HCT116 (cell line): ENCODE data around the gene WDR90. TPM values are rescaled to one million over a fixed set of nuclear protein-coding genes. Genes with fewer than 3 reads are reported as not detected.

ENCODE experiments used
- ATAC-seq: fragments of 200-7000 bp; cut with Tn5 transposase; 2 replicates; pipeline ENCODE4 v1.9.1; 2020; ENCODE audit warnings: mild to moderate bottlenecking, moderate library complexity
- BruUV-seq: library from RNA; stranded (reverse); fragments of 400-500 nt; replicated peaks from 2 replicates; lab custom pipeline; 2021; lab: Mats Ljungman, UMichigan
- CTCF ChIA-PET: fragments of 300-600 bp; sonication (Branson Sonifier 250); formaldehyde crosslinking; loops from one replicate; lab custom pipeline; 2021; ENCODE audit warnings: antibody characterized with exemption; lab: Charles Lee
- POLR2A ChIA-PET: fragments of 300-600, 350-600 bp; sonication (Branson Sonifier 250); formaldehyde crosslinking; loops from one replicate; lab custom pipeline; 2021; ENCODE audit warnings: antibody characterized with exemption; lab: Charles Lee
- RAD21 ChIA-PET, 2 experiments: fragments of 300-600 bp; sonication (Branson Sonifier 250); formaldehyde crosslinking; loops; one replicate each; lab custom pipeline; 2023; ENCODE audit warnings: low total read pairs in 2 of 2; ENCODE audit not compliant: uncharacterized antibody in 2 of 2, unreplicated experiment in 2 of 2, low non-redundant PET in 1 of 2; lab: Charles Lee
- DNase-seq: peaks from one replicate; pipeline ENCODE4 v3.0.0-alpha.2; 2010; ENCODE audit warnings: low read depth, low spot score
- H2AFZ ChIP-seq: fragments of 200-600 bp; shearing (Covaris generic), sonication (generic); 2 replicates; pipeline ENCODE4 v1.6.1; 2017; ENCODE audit warnings: low read depth, mixed run types, mixed read lengths, antibody characterized with exemption, low read length; ENCODE audit not compliant: poor library complexity, severe bottlenecking
- H3K27ac ChIP-seq: 2 replicates; pipeline ENCODE4 v1.5.1; 2012; ENCODE audit warnings: low read depth, low read length
- H3K27me3 ChIP-seq: fragments of 200-600 bp; sonication (generic); 2 replicates; pipeline ENCODE4 v1.6.1; 2016; ENCODE audit warnings: mixed run types, low read length, mixed read lengths; ENCODE audit not compliant: insufficient read depth
- H3K36me3 ChIP-seq, 2 experiments: fragments of 200-500 bp in 1 of 2; fragments of 200-600 bp in 1 of 2; sonication (Bioruptor generic) in 1 of 2; sonication (generic) in 1 of 2; 2 replicates each; pipeline versions ENCODE4 v1.5.1 to v1.6.1; 2014 to 2016; ENCODE audit warnings: low read length in 2 of 2, inconsistent platforms in 1 of 2, mixed read lengths in 1 of 2, mixed run types in 1 of 2; ENCODE audit not compliant: insufficient read depth in 2 of 2, control insufficient read depth in 1 of 2
- H3K4me1 ChIP-seq, 2 experiments: fragments of 200-600 bp in 1 of 2; sonication (generic) in 1 of 2; 2 replicates each; pipeline versions ENCODE4 v1.5.1 to v1.6.1; 2012 to 2017; ENCODE audit warnings: low read length in 2 of 2, inconsistent platforms in 1 of 2, mild to moderate bottlenecking in 1 of 2, mixed read lengths in 1 of 2, mixed run types in 1 of 2, moderate library complexity in 1 of 2; ENCODE audit not compliant: insufficient read depth in 2 of 2, control insufficient read depth in 1 of 2
- H3K4me2 ChIP-seq: fragments of 200-600 bp; sonication (generic); 2 replicates; pipeline ENCODE4 v1.6.1; 2017; ENCODE audit warnings: mixed run types, low read length, mixed read lengths
- H3K4me3 ChIP-seq, 2 experiments: fragments of 200-600 bp in 1 of 2; sonication (generic) in 1 of 2; replicated peaks in 1 of 2; 2 replicates each; pipeline ENCODE4 v1.5.1; 2011 to 2016; ENCODE audit warnings: low read length in 2 of 2, control low read depth in 1 of 2, low read depth in 1 of 2, mild to moderate bottlenecking in 1 of 2, mixed read lengths in 1 of 2, mixed run types in 1 of 2
- H3K79me2 ChIP-seq: fragments of 200-600 bp; sonication (generic); 2 replicates; pipeline ENCODE4 v1.6.1; 2017; ENCODE audit warnings: mild to moderate bottlenecking, mixed run types, low read length, moderate library complexity, mixed read lengths; ENCODE audit not compliant: insufficient read depth
- H3K9ac ChIP-seq: fragments of 200-600 bp; sonication (generic); 2 replicates; pipeline ENCODE4 v1.6.1; 2016; ENCODE audit warnings: low read length, mixed read lengths
- H3K9me2 ChIP-seq: fragments of 200-600 bp; sonication (generic), shearing (Covaris generic); 2 replicates; pipeline ENCODE4 v1.6.1; 2017; ENCODE audit warnings: mixed run types, mild to moderate bottlenecking, moderate library complexity; ENCODE audit not compliant: insufficient read depth
- H3K9me3 ChIP-seq, 2 experiments: fragments of 200-500 bp in 1 of 2; fragments of 200-600 bp in 1 of 2; sonication (Bioruptor generic) in 1 of 2; sonication (generic) in 1 of 2; 2 replicates each; pipeline ENCODE4 v1.6.1; 2014 to 2017; ENCODE audit warnings: low read length in 2 of 2, mixed read lengths in 2 of 2, inconsistent platforms in 1 of 2, low read depth in 1 of 2, mild to moderate bottlenecking in 1 of 2, mixed run types in 1 of 2, moderate library complexity in 1 of 2; ENCODE audit not compliant: control insufficient read depth in 1 of 2, insufficient read depth in 1 of 2
- H4K20me1 ChIP-seq: fragments of 200-600 bp; sonication (generic), shearing (Covaris generic); 2 replicates; pipeline ENCODE4 v1.6.1; 2017; ENCODE audit warnings: mixed run types, mild to moderate bottlenecking, moderate library complexity; ENCODE audit not compliant: insufficient read depth
- ATF3 ChIP-seq: IDR thresholded peaks from 2 replicates; pipeline ENCODE4 v1.6.1; 2012
- CBX3 ChIP-seq: IDR thresholded peaks from 2 replicates; pipeline ENCODE4 v1.6.1; 2012; ENCODE audit warnings: low read depth
- EGR1 ChIP-seq: IDR thresholded peaks from 2 replicates; pipeline ENCODE4 v1.6.1; 2012; ENCODE audit warnings: low read depth
- ELF1 ChIP-seq: IDR thresholded peaks from 2 replicates; pipeline ENCODE4 v1.6.1; 2012; ENCODE audit warnings: low read depth, borderline replicate concordance
- EZH2 ChIP-seq: fragments of 200-600 bp; sonication (generic); IDR thresholded peaks from 2 replicates; pipeline ENCODE4 v1.6.1; 2017; ENCODE audit warnings: antibody characterized with exemption, mixed run types
- JUND ChIP-seq: IDR thresholded peaks from 2 replicates; pipeline ENCODE4 v1.6.1; 2012
- POLR2A ChIP-seq: IDR thresholded peaks from 2 replicates; pipeline ENCODE4 v1.7.0; 2011; ENCODE audit warnings: borderline replicate concordance; ENCODE audit not compliant: insufficient read depth, insufficient read length; ENCODE audit errors: extremely low read depth
- POLR2AphosphoS5 ChIP-seq: IDR thresholded peaks from 2 replicates; pipeline ENCODE4 v1.6.1; 2011; ENCODE audit warnings: mild to moderate bottlenecking, low read depth, low read length, moderate library complexity
- SIN3A ChIP-seq: IDR thresholded peaks from 2 replicates; pipeline ENCODE4 v1.6.1; 2012; ENCODE audit warnings: low read depth
- SP1 ChIP-seq: IDR thresholded peaks from 2 replicates; pipeline ENCODE4 v1.6.1; 2012; ENCODE audit warnings: low read depth
- SRF ChIP-seq: IDR thresholded peaks from 2 replicates; pipeline ENCODE4 v1.6.1; 2012; ENCODE audit warnings: low read depth
- ZBTB33 ChIP-seq: IDR thresholded peaks from 2 replicates; pipeline ENCODE4 v1.6.1; 2011; ENCODE audit warnings: mild to moderate bottlenecking, low read length, moderate library complexity; ENCODE audit not compliant: insufficient replicate concordance; ENCODE audit errors: extremely low read depth
- ZFX ChIP-seq: fragments of 450-650 bp; IDR thresholded peaks from 2 replicates; pipeline ENCODE4 v1.6.1; 2017
- ZNF274 ChIP-seq: fragments of 200-500 bp; sonication (Bioruptor generic); IDR thresholded peaks from 2 replicates; pipeline ENCODE4 v1.6.1; 2014; ENCODE audit warnings: mild to moderate bottlenecking, low read depth, low read length, inconsistent platforms
- intact Hi-C: fragments of 100-400 bp; cut with micrococcal nuclease; formaldehyde crosslinking; loops from 2 replicates; pipeline ENCODE4 v1.10.0; 2022
- total RNA-seq: library from RNA; stranded (reverse); gene quantifications from one replicate; pipeline ENCODE4 v1.2.1, GENCODE V29; 2021; ENCODE audit not compliant: unreplicated experiment
- TF ChIP-seq, protein P1 (sequence below): IDR thresholded peaks from 2 replicates; pipeline ENCODE4 v1.6.1; 2012

WDR90 gene
- total RNA-seq, 1 experiment from 2014 or later = 73.7 TPM

GRCh38 chr16:635573-636205 is 13.5 kb upstream of the WDR90 start:
- H3K9me2 ChIP-seq = no peaks in the 10 kb centered on the region
- RAD21 ChIA-PET = no interaction called here
- peak overlapping the region; percentile 72 for H3K27ac ChIP-seq
- H2AFZ ChIP-seq = no peak overlapping the region
- ATAC-seq = peak; percentile 2; the same call in 1 of the 2 replicates
- H3K9me3 ChIP-seq = no peaks in the 10 kb centered on the region
- H3K4me2 ChIP-seq = peak overlapping the region; percentile 76
- H3K36me3 ChIP-seq = no peaks in the 10 kb centered on the region
- intact Hi-C loops = no loop called here
- peaks cover 3 to 15% of the 10 kb centered on the region in 2 experiments; a peak in 3 of 4 replicates for H3K4me1 ChIP-seq
- H3K79me2 ChIP-seq = peaks cover 15% of the 10 kb centered on the region; the same call in 1 of the 2 replicates
- TF ChIP-seq SIN3A (no peak), ZFX (peak; percentile 78), POLR2AphosphoS5 (no peak), ZNF274 (no peak), ATF3 (no peak), JUND (no peak)
- H3K27me3 ChIP-seq = no peaks in the 10 kb centered on the region
- no peaks in the 10 kb centered on the region for H4K20me1 ChIP-seq
- POLR2A ChIA-PET = interaction anchor here (1.0 kb wide), 1 partner anchor 108 kb away, joined by 4 read pairs; the partner anchor contains the start of gene CAPN15
- H3K4me3 ChIP-seq = peak overlapping the region; percentile 61 to 67
- peak overlapping the region; percentile 81 for H3K9ac ChIP-seq
- no TSS peak for BruUV-seq
- DNase-seq = no peak
- CTCF ChIA-PET = interaction anchor here (1.4 kb wide), 1 partner anchor 25 kb away, joined by 3 read pairs; no protein-coding TSS in a partner anchor

DNA sequence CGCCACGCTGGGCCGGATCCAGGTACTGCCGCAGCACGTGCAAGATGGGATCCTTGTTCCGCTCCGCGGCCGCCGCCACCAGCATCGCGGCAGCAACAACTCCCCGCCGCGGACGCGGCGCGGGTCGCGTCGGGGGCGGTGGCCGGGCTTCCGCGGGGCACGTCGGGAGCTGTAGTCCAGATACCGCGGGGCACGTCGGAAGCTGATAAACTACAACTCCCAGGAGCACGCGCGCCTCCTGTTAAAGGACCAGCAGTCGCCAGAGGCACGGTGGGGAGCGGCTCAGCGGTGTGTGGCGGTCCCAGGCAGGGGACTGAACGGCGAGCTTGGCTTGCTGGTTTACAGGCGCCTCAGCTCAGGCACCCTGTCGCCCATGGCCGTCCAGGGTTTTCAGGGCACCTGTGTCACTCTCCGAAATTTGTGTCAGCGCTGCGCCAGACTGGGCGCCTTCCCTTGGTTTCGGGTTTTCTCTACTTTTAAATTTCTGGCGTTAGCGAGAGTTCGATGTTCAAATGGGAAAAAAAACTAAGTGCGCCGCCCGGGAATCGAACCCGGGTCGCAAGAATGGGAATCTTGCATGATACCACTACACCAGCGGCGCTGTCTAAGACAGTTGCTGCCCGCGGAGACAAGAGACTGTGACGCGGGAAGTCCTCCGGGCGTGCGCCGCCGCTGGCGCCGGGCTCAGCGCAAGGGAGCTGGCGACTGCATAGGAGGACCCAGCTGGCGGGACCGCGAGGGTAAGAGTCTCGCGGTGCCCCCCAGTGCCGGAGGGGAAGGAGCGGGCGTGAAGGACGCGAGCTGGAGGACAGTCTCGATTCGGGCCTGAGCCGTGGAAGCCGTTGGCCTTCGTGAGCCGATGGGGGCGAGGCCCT is 12.7 kb upstream of the WDR90 start, which contains the start of gene METTL26:
Gene METTL26 (minus strand): TSS at position 100 of the 875 bp plus-strand sequence. CDS start 15 bp downstream, at position 85.
- peak; percentile 85 for ATAC-seq
- H3K9me2 ChIP-seq = no peaks in the 10 kb centered on the region
- H3K4me1 ChIP-seq = peaks cover 0 to 13% of the 10 kb centered on the region in 2 experiments; a peak in 3 of 4 replicates
- H2AFZ ChIP-seq = no peak within 1 kb of the TSS
- DNase-seq = peak; percentile 63
- ChIA-PET POLR2A (interaction anchor here (1.0 to 1.1 kb wide), 2 partner anchors 109 to 235 kb away, joined by 3 to 4 read pairs; partner anchors contain the start of genes CAPN15 and DECR2), CTCF (interaction anchor here (1.4 kb wide), 1 partner anchor 24 kb away, joined by 3 read pairs; no protein-coding TSS in a partner anchor), RAD21 (no interaction called here)
- H3K4me3 ChIP-seq = peak within 1 kb of the TSS; percentile 61 to 67
- H3K27me3 ChIP-seq = no peaks in the 10 kb centered on the region
- no peaks in the 10 kb centered on the region for H3K9me3 ChIP-seq
- peak within 1 kb of the TSS; percentile 81 for H3K9ac ChIP-seq
- H3K79me2 ChIP-seq = peaks cover 15% of the 10 kb centered on the region; the same call in 1 of the 2 replicates
- BruUV-seq = no TSS peak
- H3K4me2 ChIP-seq = peak within 1 kb of the TSS; percentile 76
- peak within 1 kb of the TSS; percentile 72 for H3K27ac ChIP-seq
- intact Hi-C loops = no loop called here
- no peaks in the 10 kb centered on the region for H4K20me1 ChIP-seq
- H3K36me3 ChIP-seq = no peaks in the 10 kb centered on the region
- TF ChIP-seq POLR2A = peak; percentile 30
- no peak for TF ChIP-seq CBX3
- no peak for TF ChIP-seq ELF1
- TF ChIP-seq ZFX = peak; percentile 4; the same call in 1 of the 2 replicates
- peak; percentile 79 for TF ChIP-seq POLR2AphosphoS5
- no peak for TF ChIP-seq EZH2
- TF ChIP-seq EGR1 = peak; percentile 63
- no peak for TF ChIP-seq ZBTB33
- TF ChIP-seq, protein P1, sequence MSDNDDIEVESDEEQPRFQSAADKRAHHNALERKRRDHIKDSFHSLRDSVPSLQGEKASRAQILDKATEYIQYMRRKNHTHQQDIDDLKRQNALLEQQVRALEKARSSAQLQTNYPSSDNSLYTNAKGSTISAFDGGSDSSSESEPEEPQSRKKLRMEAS = peak; percentile 85
- TF ChIP-seq SP1 = peak; percentile 83
- TF ChIP-seq SRF = no peak
